GM18498 (cell line): ENCODE results near the gene TBC1D12.

Experiments used
- ATAC-seq: cut with Tn5 transposase; IDR thresholded peaks from one replicate; pipeline ENCODE4 v1.9.1; 2021; ENCODE audit warnings: mild to moderate bottlenecking, moderate library complexity; ENCODE audit not compliant: unreplicated experiment

The TBC1D12 gene

DNA sequence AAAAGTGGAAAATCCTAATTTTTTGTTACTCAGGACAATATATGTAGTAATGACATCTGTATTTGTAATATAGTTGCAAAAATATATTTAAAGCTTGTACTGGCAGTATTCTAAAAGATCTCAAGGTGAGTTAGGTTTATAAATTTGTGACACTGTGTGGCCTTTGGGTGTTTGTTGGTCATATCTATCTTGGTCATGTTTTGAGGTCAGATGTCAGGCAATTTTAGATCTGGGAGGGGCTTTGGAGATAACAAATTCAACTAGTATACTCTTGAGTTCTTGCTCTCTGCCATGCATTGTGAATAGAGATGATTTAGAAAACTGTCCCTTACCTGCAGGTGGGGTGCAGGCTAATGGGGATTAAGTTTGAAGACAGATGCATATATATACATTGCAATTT, 3.1 kb downstream of the TBC1D12 start:
- ATAC-seq: no peak

DNA sequence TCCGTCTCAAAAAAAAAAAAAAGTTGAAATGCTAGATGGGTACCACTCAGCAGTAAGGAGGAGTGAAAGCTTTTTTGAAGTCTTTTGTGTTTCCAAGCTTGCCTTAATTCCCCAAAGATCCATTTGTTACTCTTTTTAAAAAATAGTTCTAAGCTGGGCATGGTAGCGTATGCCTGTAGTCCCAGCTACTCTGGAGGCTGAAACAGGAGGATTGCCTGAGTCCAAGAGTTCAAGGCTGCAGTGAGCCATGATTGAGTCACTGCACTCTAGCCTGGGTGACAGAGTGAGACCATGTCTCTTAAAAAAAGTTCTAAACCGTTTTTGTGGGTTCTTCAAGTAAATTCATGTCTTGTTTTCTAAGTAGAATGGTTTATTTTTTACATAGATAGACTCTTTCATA, 5.3 kb downstream of the TBC1D12 start:
- ATAC-seq: no peak

DNA sequence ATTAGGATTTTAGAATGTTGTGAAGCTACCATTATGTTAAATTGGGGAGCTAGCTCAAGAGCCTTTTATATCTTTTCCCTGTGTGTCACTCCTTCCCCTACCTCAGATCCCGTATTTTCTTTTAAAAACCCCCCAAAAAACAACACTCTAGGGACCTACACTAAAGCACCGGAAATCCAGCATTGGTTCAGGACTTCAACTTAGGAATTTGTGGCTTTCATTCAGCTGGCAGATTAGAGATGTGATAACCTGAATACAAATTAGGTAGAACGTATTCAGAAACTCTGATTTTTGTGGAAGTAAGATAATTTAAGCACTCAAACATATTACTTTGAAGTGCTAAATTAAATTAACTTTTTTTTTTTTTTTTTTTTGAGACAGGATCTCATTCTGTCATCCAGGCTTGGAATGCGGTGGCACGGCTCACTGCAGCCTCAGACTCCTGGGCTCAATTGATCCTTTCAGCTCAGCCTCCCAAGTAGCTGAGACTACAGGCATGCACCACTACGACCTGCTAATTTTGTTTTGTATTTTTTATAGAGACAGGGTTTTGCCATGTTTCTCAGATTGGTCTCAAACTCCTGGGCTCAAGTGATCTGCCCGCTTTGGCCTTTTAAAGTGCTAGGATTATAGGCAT, 6.8 kb downstream of the TBC1D12 start:
- ATAC-seq: no peak

DNA sequence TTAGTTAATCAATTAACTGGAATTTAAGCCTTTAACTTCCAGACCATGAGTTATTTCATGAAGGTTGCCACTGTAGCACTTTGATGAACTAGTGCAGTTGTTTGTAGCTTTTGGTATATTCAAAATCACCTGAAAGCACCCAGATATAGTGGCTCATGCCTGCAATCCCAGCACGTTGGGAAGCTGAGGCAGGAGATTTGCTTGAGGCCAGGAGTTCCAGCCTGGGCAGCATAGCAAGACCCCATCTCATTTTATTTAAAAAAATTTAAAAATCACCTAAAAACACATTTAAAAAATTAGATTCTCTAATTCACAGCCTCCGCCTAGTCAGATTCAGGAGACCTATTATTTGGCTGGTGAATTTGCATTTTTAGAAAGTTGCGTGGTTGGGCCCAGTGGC, 9.0 kb downstream of the TBC1D12 start:
- no peak for ATAC-seq

DNA sequence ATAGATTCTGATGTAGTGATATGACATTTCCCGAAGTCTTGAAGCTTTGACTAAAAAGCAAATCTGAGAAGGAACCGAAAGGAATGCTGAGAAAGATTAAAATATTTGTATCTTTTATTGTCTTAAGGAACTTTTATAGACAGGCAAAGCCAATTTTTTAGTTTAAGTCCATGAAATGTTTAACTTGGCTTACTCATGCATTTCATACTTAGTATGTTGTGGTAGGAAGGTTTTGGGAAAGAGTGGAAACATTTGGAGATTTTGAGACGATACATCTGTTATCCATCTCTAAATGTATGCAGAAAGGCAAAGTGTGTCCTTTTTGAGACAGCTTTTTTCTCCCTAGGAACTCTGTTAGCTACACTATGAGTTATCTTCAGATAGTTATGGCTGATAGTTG, 10.1 kb downstream of the TBC1D12 start:
- no peak for ATAC-seq

DNA sequence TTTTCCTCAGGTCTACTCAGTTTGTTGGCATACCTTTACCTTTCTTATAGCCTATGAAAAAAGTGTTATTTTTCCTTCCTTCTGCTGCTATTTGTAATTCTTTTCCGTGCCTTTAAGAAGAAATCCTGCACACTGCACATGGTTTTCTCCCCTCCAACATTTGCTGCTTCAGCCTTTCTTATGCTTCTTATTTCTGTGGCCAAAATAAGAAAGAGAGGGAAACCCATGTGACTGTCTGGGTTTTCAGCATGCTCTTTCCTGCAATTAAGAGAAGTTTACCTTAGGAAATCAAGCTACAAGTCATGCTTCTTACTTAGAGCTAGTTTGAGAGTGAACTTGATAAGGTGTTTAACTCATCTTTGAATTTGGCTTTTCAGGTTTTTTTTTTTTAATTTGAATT, 11.0 kb downstream of the TBC1D12 start:
- ATAC-seq: no peak

DNA sequence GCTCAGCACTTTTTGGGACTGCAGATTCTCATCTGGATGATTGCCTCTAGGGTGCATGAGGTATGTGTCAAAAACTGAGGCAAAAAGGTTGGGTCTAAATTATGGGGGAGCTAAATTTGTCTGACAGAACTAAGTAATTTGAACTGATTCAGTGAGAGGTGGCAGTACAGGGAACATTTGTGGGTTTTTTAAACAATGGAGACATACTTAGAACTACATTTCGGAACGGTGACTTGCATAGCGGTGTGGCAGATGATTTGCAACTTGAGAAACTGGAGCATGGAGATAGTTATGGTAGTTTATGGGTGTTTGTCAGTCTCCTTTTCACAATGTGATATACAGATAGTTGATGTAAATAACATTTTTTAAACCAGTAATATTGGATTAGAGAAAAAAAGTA, 14.6 kb downstream of the TBC1D12 start:
- no peak for ATAC-seq

DNA sequence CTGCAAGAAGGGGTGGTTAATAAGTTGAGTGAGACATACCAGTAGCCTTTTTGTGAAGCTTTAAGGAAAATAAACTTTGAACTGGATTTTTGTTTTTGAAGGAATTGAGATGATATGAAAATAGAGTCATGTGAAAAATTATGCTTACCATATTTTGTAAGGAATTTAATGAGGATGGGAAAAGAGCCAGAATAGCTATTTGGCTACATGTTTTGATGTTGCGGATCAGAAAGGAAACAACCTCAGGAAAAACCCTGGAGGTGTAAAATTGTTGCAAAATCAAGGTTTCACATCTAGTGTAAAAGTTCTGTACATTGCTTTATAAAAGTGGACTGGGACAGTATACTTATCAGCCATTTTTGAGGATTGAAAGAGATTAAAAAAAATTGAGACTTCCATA, 15.0 kb downstream of the TBC1D12 start:
- ATAC-seq: no peak

DNA sequence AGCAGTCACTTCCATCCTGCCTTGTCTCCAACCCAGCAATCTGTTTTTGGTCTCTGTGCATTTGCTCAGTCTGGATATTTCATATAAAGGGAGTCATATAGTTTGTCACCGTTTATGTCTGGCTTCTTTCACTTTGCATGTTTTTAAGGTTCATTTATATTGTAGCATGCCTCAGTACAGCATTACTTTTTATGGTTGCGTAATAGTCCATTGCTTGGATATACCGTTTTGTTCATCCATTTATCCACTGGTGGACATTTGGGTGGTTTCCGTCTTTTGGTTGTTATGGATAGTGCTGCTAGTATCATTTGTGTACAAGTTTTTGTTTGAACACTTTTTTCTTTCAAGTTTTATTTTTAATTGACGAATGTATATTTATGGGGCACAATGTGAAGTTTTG, 18.2 kb downstream of the TBC1D12 start:
- no peak for ATAC-seq

DNA sequence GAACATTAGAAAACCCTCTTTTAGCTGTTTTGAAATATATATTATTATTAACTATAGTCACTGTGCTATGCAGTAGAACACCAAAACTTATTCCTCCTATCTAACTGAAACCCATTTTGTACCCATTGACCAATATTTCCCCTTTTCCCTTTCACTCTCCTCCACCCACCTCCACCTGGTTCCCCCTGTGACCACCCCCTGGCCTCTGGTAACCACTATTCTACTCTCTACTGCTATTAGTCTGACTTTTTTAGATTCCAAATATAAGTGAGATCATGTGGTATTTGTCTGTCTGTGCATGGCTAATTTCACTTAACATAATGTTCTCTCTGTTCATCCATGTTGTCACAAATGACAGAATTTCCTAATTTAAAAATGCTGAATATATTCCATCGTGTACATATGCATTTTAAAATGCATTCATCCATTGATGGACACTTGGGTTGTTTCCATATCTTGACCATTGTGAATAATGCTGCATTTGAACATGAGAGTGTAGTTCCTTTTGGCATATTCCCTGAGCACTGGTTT, 18.7 kb downstream of the TBC1D12 start:
- ATAC-seq: no peak

DNA sequence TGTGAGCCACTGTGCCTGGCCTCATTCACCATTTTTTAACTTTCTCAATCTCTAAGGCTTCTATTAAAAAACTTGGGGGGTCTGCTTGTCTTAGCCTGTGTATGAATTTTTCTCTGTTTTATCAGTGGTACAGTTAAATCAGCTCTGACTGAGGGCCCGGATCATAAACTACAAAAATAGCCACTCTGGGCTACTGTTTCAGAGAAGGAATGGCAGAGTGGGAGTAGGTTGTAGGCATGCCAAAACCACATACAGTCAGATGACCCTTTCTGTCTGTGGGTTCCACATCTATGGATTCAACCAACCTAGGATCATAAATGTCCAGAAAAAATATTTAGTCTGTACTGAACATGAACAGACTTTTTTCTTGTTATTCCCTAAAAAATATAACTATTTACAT, 21.3 kb downstream of the TBC1D12 start:
- no peak for ATAC-seq

DNA sequence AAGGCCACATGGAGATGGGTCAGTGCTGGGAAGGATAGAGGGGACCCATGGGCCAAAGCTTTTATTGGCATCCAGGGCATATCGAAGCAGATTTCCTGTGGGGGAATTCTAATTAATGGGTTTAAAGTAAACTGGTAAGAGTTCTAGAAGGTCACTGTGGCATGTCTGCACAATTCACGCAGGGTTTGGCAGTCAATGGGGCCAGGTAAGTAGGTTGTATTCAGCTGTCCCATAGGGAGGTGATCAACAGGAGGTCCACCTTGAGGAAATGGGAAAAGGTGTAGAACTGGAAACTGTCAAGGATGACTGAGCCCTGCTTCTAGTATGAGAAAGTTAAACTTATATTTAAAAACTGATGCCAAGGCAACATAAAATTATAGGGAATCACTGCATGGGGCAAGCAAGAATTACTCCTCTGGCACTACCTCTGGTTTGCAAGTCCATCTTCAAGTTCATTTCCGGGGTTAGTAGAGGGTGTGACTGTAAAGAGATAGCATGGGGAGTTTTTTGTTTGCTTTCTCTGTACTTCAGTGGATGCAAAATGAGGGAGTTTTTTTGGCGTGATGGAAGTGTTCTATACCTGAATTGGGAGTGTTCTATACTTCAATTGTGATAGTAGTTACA, 22.5 kb downstream of the TBC1D12 start:
- no peak for ATAC-seq

DNA sequence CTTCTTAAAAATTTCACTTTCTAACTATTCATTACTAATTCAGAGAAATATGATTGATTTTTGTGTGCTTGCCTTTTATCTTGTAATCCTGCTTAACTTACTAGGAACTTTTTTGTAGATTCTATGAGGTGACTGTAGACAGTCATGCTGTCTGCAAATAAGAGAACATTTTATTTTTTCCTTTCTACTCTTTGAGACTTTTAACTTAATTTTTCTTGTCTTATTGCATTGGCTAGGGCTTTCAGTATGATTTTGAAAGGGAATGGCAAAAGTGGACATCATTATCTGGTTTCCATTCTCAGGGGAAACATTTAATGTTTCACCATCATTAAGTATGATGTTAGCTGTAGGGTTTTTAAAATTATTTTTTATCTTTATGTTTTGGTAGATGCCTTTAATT, 23.6 kb downstream of the TBC1D12 start:
- no peak for ATAC-seq

DNA sequence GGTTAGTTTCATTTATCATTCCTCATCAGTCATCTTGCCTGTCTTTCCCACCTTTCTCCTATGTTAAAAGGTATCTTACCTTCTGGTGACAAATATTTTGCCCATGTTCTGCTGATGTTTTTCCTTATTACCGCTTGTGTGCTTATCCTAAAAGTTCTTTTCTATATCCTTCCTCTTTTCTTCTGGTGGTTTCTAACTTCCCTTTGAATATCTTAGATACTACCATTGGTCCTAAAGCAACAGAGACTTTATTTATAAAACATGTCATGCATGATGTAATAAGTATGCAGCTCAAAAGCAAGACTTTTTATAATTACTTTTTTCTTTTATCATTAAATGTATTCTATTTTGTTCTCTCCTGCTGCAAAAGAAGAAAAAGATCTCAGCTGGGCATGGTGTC, 24.8 kb downstream of the TBC1D12 start:
- ATAC-seq: no peak

DNA sequence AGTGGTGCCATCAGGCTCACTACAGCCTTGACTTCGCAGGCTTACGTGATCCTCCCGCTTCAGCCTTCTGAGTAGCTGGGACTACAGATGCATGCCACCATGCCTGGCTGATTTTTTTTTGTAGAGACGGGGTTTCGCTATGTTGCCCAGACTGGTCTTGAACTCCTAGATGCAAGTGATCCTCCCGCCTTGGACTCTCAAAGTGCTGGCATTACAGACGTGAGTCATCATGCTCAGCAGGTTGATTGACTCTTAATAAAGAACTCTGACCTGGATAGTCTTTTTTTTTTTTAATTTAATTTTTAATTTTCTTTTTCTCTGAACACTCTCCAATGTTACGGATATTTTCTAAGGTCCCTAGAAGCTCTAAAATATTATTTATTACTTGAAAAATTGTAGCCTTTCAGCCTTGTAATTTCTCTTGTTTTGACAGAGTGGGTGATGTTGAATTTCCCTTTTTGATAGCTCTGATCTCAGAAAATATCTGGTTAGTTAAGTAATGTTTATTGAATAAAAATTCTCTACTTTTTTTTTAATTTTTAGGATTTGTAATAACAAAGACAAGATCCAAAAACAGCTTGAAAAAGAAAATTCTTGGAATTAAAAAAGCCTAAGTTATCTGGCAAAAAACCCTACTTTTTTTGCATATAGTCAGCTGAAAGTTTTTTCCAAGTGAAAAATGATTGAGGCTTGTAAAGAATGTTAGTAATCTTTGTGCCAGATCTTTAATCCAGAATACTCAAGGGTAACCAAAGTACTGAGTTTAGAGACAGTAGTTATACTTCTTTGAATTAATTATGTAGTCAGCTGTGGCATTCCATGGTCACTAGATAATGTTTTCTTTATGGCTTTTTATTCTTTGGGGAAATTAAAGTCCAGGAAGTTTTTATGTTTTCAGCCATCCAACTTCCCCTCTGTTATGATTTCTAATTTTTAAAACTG, 26.7 kb downstream of the TBC1D12 start:
- ATAC-seq: no peak

DNA sequence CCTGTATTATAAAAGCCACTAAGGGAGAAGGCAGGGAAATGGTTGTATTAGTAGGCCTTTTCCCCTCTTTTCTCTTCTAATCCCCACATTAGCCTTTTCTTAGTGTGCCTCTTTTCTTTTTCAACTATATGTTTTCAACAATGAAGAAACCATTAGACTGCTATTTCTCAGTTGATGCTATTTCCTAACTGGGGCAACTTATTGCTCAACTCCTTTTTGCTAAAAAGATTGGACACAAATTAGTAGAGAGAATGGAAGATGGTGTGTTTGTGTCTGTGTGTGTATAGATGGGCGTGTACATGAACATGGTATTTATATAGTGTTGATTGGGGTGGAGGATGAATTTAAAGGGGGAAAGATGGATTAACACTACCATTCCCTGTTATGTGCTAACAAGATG, 28.4 kb downstream of the TBC1D12 start:
- ATAC-seq: no peak

DNA sequence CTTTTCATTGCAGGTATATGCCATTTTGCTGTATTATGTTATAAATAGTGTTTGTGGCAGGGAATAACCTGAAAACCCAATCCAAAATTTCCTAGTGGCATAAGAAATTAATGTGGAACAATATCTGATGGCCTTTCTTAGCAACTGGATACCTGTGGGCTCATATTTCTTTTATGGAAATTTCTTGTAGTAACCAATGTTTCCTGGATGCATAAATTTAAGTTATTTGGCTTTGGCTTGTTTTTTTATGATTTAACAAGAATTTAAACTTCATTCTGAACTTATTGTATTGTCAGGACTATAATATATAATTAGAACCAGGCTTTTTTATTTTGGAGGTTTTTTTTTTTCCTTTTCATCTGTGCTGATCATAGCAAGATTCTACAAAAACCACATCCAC, 30.1 kb downstream of the TBC1D12 start:
- ATAC-seq: no peak

DNA sequence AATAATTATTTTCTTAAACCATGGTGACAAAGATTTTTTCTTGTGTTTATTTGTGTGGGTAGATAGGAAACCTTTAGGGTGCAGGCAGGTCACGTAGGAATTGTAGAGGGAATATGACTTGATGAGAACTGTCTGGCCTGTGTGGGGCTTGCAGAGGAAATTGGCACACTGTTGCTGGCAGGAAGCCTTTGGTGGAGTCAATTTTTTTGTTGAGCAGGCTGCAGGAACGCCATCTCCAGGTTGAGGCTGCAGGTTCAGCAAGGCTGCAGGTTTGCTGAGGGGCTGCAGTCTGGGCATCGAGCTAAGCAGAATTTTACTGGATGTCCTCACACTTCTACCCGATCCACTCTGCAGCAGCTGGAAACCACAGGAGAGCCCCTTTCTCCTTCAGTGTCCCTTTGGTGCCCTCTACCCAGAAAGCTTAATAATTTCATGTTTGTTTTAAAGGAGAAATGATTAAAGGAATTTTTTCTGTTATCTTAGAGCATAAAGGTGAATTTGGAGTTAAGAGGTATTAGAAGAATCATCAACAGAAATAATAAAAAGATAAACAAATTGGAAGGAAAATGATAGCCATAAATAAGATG, 37.0 kb downstream of the TBC1D12 start:
- no peak for ATAC-seq

DNA sequence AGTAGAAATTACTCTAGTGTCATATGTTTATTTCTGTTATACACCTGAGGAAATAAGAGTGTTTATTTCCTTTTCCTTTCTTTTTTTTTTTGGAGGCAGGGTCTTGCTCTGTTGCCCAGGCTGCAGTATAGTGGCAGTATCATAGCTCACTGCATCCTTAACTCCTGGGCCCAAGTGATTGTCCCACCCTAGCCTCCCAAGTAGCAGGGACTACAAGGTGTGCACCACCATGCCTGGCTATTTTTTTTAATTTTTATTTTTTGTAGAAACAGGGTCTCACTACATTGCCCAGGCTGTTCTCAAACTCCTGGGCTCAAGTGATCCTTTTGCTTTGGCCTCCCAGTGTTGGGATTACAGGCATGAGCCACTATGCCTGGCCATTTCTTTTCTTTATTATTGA, 37.8 kb downstream of the TBC1D12 start:
- no peak for ATAC-seq

DNA sequence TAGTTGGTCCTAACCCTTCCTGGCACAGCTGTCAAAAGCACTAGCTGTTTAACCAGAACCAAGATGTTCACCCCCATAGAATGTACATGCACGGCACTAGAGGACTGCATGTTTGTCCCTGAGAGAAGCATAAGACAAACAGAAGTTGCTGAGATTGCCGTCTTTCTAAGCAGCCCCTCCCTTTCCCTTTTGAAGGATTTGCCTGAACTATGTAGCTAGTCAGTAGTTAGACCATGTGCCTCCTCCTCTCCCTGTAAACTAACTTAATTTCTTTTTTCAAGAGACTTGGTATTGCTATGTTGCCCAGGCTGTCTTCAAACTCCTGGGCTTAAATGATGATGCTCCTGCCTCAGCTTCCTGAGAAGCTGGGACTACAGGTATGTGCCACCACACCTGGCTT, 40.7 kb downstream of the TBC1D12 start:
- no peak for ATAC-seq

DNA sequence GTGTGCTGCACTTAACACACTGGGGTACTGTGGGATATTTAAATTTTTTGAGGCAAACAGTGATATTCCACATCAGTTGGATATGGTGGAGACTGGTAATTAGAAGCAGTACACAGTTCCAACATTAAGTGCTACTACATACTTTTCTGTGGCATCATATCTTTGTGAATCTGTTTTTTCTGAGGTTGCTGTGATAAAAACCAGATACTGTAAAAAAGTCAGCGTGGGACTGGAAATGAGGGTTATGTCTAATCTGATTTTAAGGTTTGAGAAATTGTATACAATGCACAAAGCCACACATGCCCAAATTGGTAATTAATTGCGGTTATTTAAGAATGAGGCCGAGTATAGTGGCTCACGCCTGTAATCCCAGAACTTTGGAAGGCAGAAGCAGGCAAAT, 41.2 kb downstream of the TBC1D12 start:
- no peak for ATAC-seq
